Right kidney (tissue), 1 donor: ENCODE results near the gene PSME2.

Experiments
- DNase-seq: peaks from one replicate; pipeline ENCODE4 v3.0.0-alpha.2; 2016

Gene PSME2

GRCh38 chr14:24181371-24182077 is 35.1 kb upstream of the PSME2 start:
- no peak for DNase-seq

DNA sequence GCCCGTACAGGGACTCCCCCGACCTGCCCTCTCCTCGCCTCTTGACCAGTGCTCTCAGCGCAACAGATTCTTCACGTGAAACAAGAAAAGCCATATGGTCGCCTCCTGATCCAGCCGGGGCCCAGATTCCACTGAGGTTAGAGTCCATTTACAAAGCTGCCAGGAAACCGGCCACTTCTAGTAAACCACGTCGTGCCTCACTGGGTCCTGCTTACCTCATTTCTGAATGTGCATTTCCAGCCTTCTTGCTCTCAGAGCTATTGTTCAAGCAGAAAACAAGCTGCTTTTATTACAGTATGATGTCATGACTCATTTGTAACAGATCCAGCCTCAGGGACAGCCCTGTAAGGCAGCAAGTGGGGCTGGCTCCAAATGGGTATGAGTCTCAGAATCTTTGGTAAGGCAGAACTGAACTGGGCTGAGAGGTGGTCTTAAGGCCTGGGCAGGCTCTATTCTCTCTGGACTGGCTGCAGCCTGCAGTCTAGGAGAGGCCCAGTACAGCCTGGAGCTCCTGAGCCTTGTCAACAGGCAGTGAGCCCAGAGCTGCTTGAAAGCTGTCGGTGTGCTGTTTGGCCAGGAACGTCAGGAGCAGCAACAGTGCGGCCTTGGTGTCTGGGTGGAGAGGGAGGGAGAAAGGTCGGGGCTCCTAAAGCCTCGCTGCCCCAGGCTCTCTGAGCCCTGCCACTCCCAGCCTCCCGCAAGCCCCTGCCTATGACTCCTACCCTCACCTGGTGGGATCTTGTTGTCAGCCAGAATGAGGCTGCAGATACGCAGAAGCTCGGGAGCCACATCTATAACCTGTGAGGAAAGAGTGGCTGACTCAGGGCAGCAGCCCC is 33.8 kb upstream of the PSME2 start:
- DNase-seq, result no peak

GRCh38 chr14:24179294-24179960 is 33.0 kb upstream of the PSME2 start:
- no peak for DNase-seq

DNA sequence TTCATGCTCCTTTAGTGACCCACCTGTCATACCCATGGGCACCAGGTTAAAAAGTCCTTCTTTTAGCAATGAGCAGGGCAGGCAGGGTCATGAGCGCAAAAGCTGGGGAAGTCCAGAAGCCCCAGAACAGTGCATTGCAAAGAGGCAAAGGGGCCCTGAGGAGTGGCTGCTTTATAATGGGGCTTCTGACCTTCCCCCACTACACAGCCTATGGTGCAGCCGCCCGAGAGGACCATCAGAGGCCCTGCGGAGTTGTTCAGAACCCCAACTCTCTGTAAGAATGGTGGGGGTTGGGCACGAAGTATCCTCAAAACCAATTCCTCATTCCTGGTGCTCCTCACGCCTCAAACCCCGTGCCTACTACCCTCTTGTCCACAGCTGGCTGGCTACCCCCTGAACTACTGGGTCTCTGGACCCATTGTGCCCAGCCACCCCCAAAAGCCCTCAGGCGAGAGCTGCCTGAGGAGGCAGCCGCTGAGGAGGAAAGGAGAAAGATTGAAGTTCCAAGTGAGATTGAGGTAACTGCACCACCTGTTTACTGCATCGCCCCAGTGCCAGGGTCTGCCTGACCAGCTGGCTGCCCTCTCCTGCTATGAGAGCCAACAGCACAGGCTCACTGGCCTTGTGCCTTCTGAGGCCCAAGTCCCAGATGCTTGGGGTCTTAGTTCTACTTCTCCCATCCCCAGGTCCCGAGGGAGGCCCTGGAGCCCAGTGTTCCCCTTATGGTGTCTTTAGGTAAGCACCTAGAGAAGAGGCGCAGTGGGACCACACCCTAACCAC is 32.2 kb upstream of the PSME2 start:
- DNase-seq, result no peak

DNA sequence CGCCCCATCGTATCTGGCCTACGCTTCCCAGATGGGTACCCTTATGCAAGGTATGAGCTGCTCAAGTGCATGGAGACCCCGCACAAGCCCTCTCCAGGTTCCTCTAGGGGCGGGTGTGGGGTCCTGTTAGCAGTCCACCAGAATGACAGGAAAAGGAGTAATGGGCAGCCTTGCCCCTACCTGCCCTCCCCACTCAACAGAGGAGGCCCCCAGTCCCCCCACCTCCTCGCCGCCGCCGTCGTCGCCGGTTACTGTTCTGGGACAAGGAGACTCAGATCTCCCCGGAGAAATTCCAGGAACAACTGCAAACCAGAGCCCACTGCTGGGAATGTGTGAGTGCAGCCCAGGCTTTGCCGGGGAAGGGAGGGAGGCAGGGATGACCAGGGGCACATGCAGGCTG is 31.5 kb upstream of the PSME2 start:
- DNase-seq, result no peak

GRCh38 chr14:24177041-24177825 is 30.8 kb upstream of the PSME2 start:
- no peak for DNase-seq

GRCh38 chr14:24176599-24176998 is 30.2 kb upstream of the PSME2 start:
- DNase-seq, result no peak

- DNase-seq, result peak; percentile 39
Measured at GRCh38 chr14:24172871-24173281, 26.5 kb upstream of the PSME2 start.

DNA sequence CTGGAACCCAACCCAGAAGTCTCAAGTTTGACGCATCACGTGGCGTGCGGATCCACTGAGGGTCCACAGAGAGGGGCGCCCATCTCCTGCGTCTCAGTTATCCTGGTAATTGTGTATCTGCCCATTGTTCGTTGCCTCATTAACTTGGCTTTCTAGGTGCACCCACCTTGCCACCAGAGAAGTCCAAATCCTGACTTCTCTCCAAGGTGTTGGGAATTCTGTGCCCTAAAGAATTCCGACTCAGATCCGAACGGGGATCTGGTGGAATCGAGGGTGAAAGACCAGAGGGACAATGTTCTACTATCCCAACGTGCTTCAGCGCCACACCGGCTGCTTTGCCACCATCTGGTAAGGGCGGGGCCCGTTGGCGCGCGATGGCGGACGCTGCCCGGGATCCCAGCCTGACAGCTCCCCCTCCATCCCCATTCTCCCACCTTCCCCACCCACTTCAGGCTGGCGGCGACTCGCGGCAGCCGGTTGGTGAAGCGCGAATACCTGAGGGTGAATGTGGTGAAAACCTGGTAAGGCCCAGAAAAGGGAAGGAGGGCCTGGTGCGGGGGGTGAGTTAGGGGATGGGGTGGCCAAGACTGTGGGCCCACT is 26.0 kb upstream of the PSME2 start:
- DNase-seq, result no peak

- peak; percentile 81 for DNase-seq
Measured at GRCh38 chr14:24171422-24172260, 25.2 kb upstream of the PSME2 start, which contains the start of gene REC8. TSS of gene REC8 (plus strand) at chr14:24172080. CDS start at chr14:24172553, 473 bp downstream.

DNA sequence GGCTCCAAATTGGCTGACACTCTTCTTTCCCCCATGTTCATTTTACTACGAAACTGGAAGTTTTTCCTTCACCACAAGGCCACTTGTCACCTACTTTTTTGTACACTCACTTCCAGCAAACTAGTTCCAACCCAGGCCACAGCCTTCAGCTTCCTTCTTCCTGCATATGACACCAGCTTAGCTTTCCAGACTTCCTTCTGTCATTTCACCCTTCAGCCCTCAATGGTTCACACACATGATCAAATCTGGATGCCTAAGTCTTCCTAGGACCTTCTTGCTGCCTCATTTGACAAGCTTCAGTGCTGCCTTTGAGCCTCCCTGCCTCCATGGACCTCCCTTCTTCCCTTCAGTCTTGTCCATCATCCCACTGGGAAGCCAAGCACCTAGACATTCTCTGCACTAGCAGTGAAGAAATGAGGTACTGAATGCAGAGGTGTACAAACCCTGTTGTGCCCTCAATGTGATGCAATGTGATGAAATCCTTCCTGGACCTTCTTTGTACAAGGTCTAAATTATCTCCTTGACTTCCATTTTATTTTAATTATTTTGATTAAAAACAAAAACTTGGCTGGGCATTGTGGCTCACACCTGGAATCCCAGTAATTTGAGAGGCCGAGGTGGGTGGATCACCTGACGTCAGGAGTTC is 21.2 kb upstream of the PSME2 start:
- DNase-seq, result no peak

- DNase-seq, result no peak
Measured at GRCh38 chr14:24165785-24166184, 19.4 kb upstream of the PSME2 start.

GRCh38 chr14:24164518-24164991 is 18.1 kb upstream of the PSME2 start:
- DNase-seq, result no peak

- no peak for DNase-seq
Measured at GRCh38 chr14:24162093-24162492, 15.7 kb upstream of the PSME2 start.

DNA sequence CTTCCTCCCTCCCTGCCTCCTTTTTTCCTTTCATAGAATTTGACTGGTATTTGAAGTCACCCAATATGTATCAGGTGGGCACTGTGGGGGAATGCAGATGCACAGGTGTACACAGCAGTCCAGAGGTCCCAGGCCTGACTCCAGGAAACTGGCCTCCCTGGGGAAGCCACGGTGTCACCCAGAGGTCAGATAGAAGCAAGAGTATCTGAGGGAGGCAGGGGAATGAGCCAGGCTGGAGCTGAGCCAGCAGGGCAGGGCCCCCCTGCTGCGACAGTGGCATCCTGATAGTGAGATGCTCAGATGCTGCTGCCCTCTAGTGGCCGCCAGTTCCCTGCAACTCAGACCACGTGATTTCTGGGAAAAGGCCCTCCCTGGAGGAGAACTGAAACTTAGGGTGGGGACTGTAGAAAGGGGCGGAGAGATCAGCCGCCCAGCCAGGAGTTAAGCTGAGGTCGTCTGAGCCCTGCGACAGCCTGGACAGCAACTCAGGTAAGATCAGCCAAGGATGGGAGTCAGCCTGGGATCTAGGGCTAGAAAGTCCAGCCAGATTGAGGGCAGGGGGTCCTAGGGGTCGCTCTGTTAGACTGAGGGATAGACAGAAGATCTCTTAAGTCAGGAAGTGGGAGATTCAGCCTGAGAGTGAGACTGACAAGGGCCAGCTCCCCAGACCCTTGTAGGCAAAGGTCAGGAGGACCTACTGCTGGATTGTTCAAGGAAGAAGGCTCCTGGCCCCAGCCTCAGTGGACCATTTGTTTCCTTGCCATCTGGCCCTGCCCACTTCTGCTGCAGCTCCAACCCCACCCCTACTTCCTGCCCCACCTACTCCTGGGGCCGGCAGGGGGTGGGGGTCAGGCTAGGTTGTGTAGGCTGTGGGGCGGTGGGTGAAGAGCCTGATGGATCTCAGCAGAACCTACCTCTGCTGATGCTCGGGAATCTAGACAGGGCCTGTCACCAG is 14.7 kb upstream of the PSME2 start, which contains the start of gene IRF9:
IRF9 (plus strand) TSS at position 416 of the 955 bp plus-strand sequence. CDS start 880 bp downstream, outside the sequence.
- DNase-seq, result peak; percentile 79

DNA sequence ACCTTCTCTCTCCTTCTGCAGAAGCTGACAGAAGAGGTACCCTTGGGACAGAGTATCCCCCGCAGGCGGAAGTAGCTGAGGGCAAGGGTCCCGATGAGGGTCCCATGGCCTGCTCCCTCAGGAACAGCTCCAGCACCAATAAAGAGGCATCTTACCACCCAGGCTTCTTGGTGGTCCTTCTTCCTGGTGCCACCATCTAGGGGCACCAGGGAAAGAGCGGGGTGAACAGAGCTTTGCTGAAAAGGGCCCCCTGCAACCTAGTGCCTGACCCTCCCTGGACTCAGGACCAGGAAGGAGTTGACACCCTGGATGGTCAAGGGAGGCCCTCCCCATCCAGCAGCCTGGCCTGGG is 14.1 kb upstream of the PSME2 start:
- DNase-seq, result no peak

- no peak for DNase-seq
Measured at GRCh38 chr14:24159777-24160498, 13.5 kb upstream of the PSME2 start.
